ENCODE data around the gene ACSS1. TPM values are rescaled to one million over a fixed set of nuclear protein-coding genes. Genes with fewer than 3 reads are reported as not detected.
A peak's percentile ranks its signal among the peaks of the same experiment; 100 is the strongest.

Gene ACSS1
- total and polyA plus RNA-seq, 2 of the 8 experiments (the other 6 are each of a cell fraction or from before 2014, with no cell fraction given), result 2.6 to 3.4 TPM

- TF ChIP-seq ATF2 (IDR thresholded peaks at IDR 0.05; ENCODE audit: low read length) (no peak), E2F6 (IDR thresholded peaks at IDR 0.05) (peak; percentile 89), HDAC2 (IDR thresholded peaks at IDR 0.05; ENCODE audit: borderline replicate concordance in 1 of 2, low read depth in 2 of 2, low read length in 2 of 2) (0 out of 4 replicates have a peak, but pooled peaks of 1 of the 2 experiments have one; percentile 48), BACH1 (IDR thresholded peaks at IDR 0.05; ENCODE audit: low read length) (no peak), SP4 (IDR thresholded peaks at IDR 0.05; ENCODE audit: low read length) (no peak), KDM1A (IDR thresholded peaks at IDR 0.05; ENCODE audit: borderline replicate concordance, low read length) (no peak), CREB1 (IDR thresholded peaks at IDR 0.05) (peak; percentile 92)
Observed at GRCh38 chr20:24992487-24993205, 65.3 kb downstream of the ACSS1 start, which contains the start of gene APMAP (continued).
